ENCODE data around the gene SECISBP2. TPM values are rescaled to one million over a fixed set of nuclear protein-coding genes. Genes with fewer than 3 reads are reported as not detected.

Gene SECISBP2
- total and polyA plus RNA-seq, 4 donors = 26.6 to 112 (median 43.0) TPM

- no peaks in the 10 kb centered on the region for H3K9me3 ChIP-seq (ENCODE audit: control insufficient read depth in 4 of 4, insufficient read depth in 3 of 4, low read length in 3 of 4)
- H3K4me3 ChIP-seq = no peak overlapping the region
- TF ChIP-seq CTCF (IDR thresholded peaks at IDR 0.05; ENCODE audit: control extremely low read depth, extremely low read depth) = no peak
- 81 to 90% methylated on average over 26 of the region's 26 CpGs for WGBS, 2 donors
- peaks cover 0 to 13% (median 0%) of the 10 kb centered on the region in 5 donors for H3K4me1 ChIP-seq (ENCODE audit: control insufficient read depth in 5 of 5, insufficient read depth in 5 of 5, low read length in 5 of 5)
- peaks cover 0 to 20% (median 4%) of the 10 kb centered on the region in 4 donors for H3K36me3 ChIP-seq (ENCODE audit: control insufficient read depth in 4 of 4, insufficient read depth in 4 of 4, low read length in 4 of 4)
- no peak overlapping the region for H3K9ac ChIP-seq (ENCODE audit: insufficient read depth in 1 of 2, low read length in 2 of 2)
- DNase-seq = no peak
- no peak for ATAC-seq (ENCODE audit: insufficient read depth, low FRiP score)
- no peaks in the 10 kb centered on the region for H3K27me3 ChIP-seq (ENCODE audit: control insufficient read depth in 3 of 3, insufficient read depth in 3 of 3, low read length in 2 of 3)
- H3K27ac ChIP-seq (ENCODE audit: low read depth in 1 of 2, low read length in 1 of 2) = no peak overlapping the region
Observed at GRCh38 chr9:89380437-89381307, 62.4 kb downstream of the SECISBP2 start.

GRCh38 chr9:89381308-89381609 is 63.0 kb downstream of the SECISBP2 start:
- DNase-seq (no peak), ATAC-seq (ENCODE audit: insufficient read depth, low FRiP score) (no peak)
- Histone ChIP-seq H3K9me3 (ENCODE audit: control insufficient read depth in 4 of 4, insufficient read depth in 3 of 4, low read length in 3 of 4) (no peaks in the 10 kb centered on the region), H3K36me3 (ENCODE audit: control insufficient read depth in 4 of 4, insufficient read depth in 4 of 4, low read length in 4 of 4) (peaks cover 0 to 23% (median 4%) of the 10 kb centered on the region in 4 donors), H3K27ac (ENCODE audit: low read depth in 1 of 2, low read length in 1 of 2) (no peak overlapping the region), H3K4me1 (ENCODE audit: control insufficient read depth in 5 of 5, insufficient read depth in 5 of 5, low read length in 5 of 5) (peaks cover 0 to 13% (median 0%) of the 10 kb centered on the region in 5 donors), H3K27me3 (ENCODE audit: control insufficient read depth in 3 of 3, insufficient read depth in 3 of 3, low read length in 2 of 3) (no peaks in the 10 kb centered on the region), H3K9ac (ENCODE audit: insufficient read depth in 1 of 2, low read length in 2 of 2) (no peak overlapping the region), H3K4me3 (no peak overlapping the region)
- no peak for TF ChIP-seq CTCF (IDR thresholded peaks at IDR 0.05; ENCODE audit: control extremely low read depth, extremely low read depth)
- WGBS, 2 donors = 96% methylated on average over 4 of the region's 4 CpGs

GRCh38 chr9:89382026-89382986 is 64.0 kb downstream of the SECISBP2 start:
- WGBS, 2 donors = 87 to 88% methylated on average over 27 of the region's 27 CpGs
- no peak for ATAC-seq (ENCODE audit: insufficient read depth, low FRiP score)
- peaks cover 0 to 25% (median 5%) of the 10 kb centered on the region in 4 donors for H3K36me3 ChIP-seq (ENCODE audit: control insufficient read depth in 4 of 4, insufficient read depth in 4 of 4, low read length in 4 of 4)
- H3K4me1 ChIP-seq (ENCODE audit: control insufficient read depth in 5 of 5, insufficient read depth in 5 of 5, low read length in 5 of 5) = peaks cover 0 to 5% (median 0%) of the 10 kb centered on the region in 5 donors
- DNase-seq = no peak
- H3K9ac ChIP-seq (ENCODE audit: insufficient read depth in 1 of 2, low read length in 2 of 2) = no peak overlapping the region
- H3K4me3 ChIP-seq = no peak overlapping the region
- H3K27ac ChIP-seq (ENCODE audit: low read depth in 1 of 2, low read length in 1 of 2) = no peak overlapping the region
- TF ChIP-seq CTCF (IDR thresholded peaks at IDR 0.05; ENCODE audit: control extremely low read depth, extremely low read depth) = no peak
- H3K27me3 ChIP-seq (ENCODE audit: control insufficient read depth in 3 of 3, insufficient read depth in 3 of 3, low read length in 2 of 3) = no peaks in the 10 kb centered on the region
- H3K9me3 ChIP-seq (ENCODE audit: control insufficient read depth in 4 of 4, insufficient read depth in 3 of 4, low read length in 3 of 4) = no peaks in the 10 kb centered on the region

Measured in lung (tissue), 12 donors.